ENCODE results near the gene ZNF747.

DNA sequence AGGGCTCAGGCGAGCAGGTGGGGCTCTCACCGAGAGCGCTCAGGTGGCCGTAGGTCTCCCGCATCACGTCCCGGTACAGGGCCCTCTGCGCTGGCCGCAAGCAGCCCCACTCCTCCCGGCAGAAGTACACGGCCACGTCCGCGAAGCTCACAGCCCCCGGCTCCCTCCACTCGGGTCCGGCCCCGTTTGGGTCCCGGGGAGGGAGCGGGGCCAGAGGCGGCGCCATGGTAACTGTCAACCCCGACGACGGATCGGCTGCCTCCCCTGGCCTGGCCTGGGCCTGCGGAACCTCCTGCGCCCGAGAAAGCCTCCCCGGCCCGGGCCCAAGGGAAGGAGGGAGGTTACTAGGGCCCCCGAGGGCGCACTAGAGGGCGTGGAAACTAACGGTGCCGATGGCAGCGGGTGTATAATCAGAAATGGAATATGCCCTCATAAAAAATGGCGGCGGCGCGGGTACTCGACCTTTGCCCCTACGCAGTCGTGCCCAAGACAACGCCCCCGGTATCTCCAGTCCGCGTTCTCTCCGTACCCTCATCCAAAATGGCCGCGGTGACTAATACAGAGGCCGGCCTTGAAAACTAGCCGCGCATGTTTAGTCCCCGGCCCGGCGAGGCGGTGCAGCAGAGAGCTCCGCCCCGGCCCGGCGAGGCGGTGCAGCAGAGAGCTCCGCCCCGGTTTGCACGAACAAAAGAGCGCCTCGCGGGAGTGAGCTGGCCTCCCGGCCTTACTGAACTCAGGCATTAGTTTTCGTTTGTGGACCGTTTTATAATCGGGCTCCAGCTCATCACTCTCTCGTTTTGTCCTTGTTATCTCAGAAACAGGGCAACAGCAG lies 23.5 kb upstream of the ZNF747 start, which contains the start of gene ZNF764:
- TF ChIP-seq, protein P1, sequence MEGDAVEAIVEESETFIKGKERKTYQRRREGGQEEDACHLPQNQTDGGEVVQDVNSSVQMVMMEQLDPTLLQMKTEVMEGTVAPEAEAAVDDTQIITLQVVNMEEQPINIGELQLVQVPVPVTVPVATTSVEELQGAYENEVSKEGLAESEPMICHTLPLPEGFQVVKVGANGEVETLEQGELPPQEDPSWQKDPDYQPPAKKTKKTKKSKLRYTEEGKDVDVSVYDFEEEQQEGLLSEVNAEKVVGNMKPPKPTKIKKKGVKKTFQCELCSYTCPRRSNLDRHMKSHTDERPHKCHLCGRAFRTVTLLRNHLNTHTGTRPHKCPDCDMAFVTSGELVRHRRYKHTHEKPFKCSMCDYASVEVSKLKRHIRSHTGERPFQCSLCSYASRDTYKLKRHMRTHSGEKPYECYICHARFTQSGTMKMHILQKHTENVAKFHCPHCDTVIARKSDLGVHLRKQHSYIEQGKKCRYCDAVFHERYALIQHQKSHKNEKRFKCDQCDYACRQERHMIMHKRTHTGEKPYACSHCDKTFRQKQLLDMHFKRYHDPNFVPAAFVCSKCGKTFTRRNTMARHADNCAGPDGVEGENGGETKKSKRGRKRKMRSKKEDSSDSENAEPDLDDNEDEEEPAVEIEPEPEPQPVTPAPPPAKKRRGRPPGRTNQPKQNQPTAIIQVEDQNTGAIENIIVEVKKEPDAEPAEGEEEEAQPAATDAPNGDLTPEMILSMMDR (conservative IDR thresholded peaks at IDR 0.05; ENCODE audit: low read depth, low read length): no peak
- TF ChIP-seq EZH2 (IDR thresholded peaks at IDR 0.05; ENCODE audit: borderline replicate concordance, low read depth, low read length, poor library complexity, severe bottlenecking): no peak

All from A673 (cell line).